ENCODE measurements around the gene LASP1.

DNA sequence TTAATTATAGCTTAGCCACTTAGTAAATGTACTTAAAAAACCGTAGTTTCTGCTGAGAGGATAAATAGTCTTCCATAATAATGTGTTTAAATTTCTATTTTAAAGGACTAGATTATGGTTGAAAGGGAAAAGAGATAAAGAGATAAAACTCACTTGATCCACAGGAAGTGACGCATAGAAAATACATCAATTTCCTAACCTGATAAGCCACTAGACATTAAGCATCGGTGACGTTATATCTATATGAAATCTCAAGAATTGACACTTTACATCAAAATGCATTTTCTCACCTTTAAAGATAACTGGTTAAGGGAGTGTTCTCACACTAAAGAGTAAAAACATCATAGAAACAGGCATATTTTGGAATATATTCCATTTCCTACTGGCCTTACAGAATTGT lies 91.6 kb downstream of the LASP1 start:
- TF ChIP-seq EP300 (IDR thresholded peaks at IDR 0.05; ENCODE audit: borderline replicate concordance), result no peak
- no peak for TF ChIP-seq YY1 (IDR thresholded peaks at IDR 0.05; ENCODE audit: low read depth)
- TF ChIP-seq RAD21 (IDR thresholded peaks at IDR 0.05; ENCODE audit: low read depth), result no peak
- TF ChIP-seq TAF1 (IDR thresholded peaks at IDR 0.05; ENCODE audit: low read depth), result no peak
